Lower leg skin (tissue), 3 donors: ENCODE results near the gene METTL8.

ENCODE experiments used
- CTCF ChIP-seq, 3 donors: fragments of 450-650 bp; IDR thresholded peaks; one replicate each; pipeline ENCODE4 v1.5.1; 2016; ENCODE audit warnings: antibody characterized with exemption in 3 of 3, mild to moderate bottlenecking in 3 of 3, moderate library complexity in 2 of 3
- POLR2A ChIP-seq, 2 donors: fragments of 450-650 bp; IDR thresholded peaks; one replicate each; pipeline ENCODE4 v1.6.1; 2016 to 2017; ENCODE audit warnings: antibody characterized with exemption in 2 of 2, mild to moderate bottlenecking in 1 of 2, moderate library complexity in 1 of 2

- TF ChIP-seq CTCF (IDR thresholded peaks at IDR 0.05) (no peak), POLR2A (IDR thresholded peaks at IDR 0.05) (no peak)
Measured at GRCh38 chr2:171452773-171453172, 19.0 kb upstream of the METTL8 start.
